Measurements from ENCODE around the gene FSHR.

GRCh38 chr2:48971801-48972200 lies 182.5 kb downstream of the FSHR start:
- TF ChIP-seq CTCF (conservative IDR thresholded peaks at IDR 0.05) (no peak), ZFX (IDR thresholded peaks at IDR 0.05) (no peak)
